C4-2B (cell line): Measurements from ENCODE around the gene ASB15.

Experiments
- CTCF ChIP-seq: fragments of 450-650 bp; conservative IDR thresholded peaks from 2 replicates; pipeline ENCODE4 v1.5.1; 2017; ENCODE audit warnings: mild to moderate bottlenecking
- ZFX ChIP-seq: fragments of 450-650 bp; IDR thresholded peaks from 2 replicates; pipeline ENCODE4 v1.6.1; 2017

- TF ChIP-seq CTCF (no peak), ZFX (no peak)
Measured at GRCh38 chr7:123653162-123653561, 51.5 kb downstream of the ASB15 start.
